Esophagus muscularis mucosa (tissue), 3 donors: Measurements from ENCODE around the gene LSM2.

ENCODE experiments used
- POLR2A ChIP-seq: fragments of 450-650 bp; IDR thresholded peaks from one replicate; pipeline ENCODE4 v1.6.1; 2017; ENCODE audit warnings: antibody characterized with exemption, moderate library complexity, mild to moderate bottlenecking, low read depth
- POLR2AphosphoS5 ChIP-seq, 2 donors: sonication (generic); formaldehyde crosslinking; IDR thresholded peaks; one replicate each; pipeline ENCODE4 v1.6.1; 2017; ENCODE audit warnings: antibody characterized with exemption in 2 of 2
- TF ChIP-seq, protein P1 (sequence below), 3 experiments: fragments of 200-600 bp in 2 of 3; fragments of 450-650 bp in 1 of 3; sonication (generic) in 2 of 3; IDR thresholded peaks; one replicate each; pipeline ENCODE4 v1.5.1; 2017 to 2019; ENCODE audit warnings: antibody characterized with exemption in 3 of 3, mild to moderate bottlenecking in 2 of 3, moderate library complexity in 1 of 3

DNA sequence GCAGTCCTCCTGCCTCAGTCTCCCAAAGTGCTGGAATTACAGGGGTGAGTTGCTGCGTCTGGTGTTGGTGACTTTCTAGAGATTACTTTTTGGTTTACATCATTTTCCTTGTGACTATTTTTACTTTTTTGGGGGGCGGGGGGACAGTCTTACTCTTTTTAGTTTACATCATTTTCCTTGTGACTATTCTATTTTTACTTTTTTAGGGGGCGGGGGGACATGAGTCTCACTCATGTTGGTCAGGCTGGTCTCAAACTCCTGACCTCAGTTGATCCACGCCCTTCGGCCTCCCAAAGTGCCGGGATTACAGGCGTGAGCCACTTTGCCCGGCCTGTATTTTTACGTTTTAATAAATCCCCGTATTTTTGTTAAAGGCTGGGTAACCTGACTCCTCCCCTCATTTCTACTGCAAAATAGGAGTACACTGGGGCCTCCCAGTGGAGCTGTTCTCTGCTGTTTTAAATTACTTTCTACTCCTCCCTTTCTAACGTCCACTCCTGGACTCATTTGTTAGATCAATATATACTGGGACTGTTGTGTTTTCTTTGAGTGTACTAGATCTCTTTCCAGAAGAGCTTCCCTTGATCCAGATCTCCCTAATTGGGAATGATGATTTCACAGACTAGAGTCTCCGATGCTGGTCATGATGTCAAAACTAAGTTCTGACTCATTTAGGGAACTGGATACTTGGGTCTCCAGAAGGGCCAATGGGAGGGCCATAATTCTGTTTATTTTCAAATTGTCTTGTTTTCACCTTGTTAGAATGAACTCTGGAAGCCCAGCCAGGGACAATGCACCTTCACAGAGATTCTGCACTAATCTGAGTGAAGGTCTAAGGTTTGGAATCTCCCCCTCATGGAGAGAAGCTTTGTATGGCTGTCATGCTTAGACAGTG lies 30.0 kb upstream of the LSM2 start:
- TF ChIP-seq, protein P1, sequence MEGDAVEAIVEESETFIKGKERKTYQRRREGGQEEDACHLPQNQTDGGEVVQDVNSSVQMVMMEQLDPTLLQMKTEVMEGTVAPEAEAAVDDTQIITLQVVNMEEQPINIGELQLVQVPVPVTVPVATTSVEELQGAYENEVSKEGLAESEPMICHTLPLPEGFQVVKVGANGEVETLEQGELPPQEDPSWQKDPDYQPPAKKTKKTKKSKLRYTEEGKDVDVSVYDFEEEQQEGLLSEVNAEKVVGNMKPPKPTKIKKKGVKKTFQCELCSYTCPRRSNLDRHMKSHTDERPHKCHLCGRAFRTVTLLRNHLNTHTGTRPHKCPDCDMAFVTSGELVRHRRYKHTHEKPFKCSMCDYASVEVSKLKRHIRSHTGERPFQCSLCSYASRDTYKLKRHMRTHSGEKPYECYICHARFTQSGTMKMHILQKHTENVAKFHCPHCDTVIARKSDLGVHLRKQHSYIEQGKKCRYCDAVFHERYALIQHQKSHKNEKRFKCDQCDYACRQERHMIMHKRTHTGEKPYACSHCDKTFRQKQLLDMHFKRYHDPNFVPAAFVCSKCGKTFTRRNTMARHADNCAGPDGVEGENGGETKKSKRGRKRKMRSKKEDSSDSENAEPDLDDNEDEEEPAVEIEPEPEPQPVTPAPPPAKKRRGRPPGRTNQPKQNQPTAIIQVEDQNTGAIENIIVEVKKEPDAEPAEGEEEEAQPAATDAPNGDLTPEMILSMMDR (IDR thresholded peaks at IDR 0.05), result no peak
- TF ChIP-seq POLR2A (no peak), POLR2AphosphoS5 (IDR thresholded peaks at IDR 0.05) (no peak)
